SK-N-SH treated with all-trans-retinoic acid at 6 μM for 48 hours (cell line): Measurements from ENCODE around the gene MIB2.

Experiments used
- ATAC-seq: fragments of 200-7000 bp; cut with Tn5 transposase; 3 replicates; pipeline ENCODE4 v1.9.1; 2020; ENCODE audit warnings: mild to moderate bottlenecking, moderate library complexity
- ARNTL ChIP-seq: fragments of 450-650 bp; formaldehyde crosslinking; IDR thresholded peaks from 2 replicates; pipeline ENCODE4 v1.5.0; 2020; ENCODE audit warnings: low read depth, mild to moderate bottlenecking, moderate library complexity, borderline replicate concordance
- BACH2 ChIP-seq: fragments of 250-450 bp; sonication (Bioruptor Pico); IDR thresholded peaks from 2 replicates; pipeline ENCODE4 v1.9.0; 2021; ENCODE audit warnings: mild to moderate bottlenecking, borderline replicate concordance
- CREB5 ChIP-seq: fragments of 250-450 bp; sonication (Bioruptor Pico); IDR thresholded peaks from 2 replicates; pipeline ENCODE4 v1.5.1; 2020; ENCODE audit warnings: low read depth, mild to moderate bottlenecking, moderate library complexity
- CSDC2 ChIP-seq: fragments of 250-450 bp; sonication (Bioruptor Pico); IDR thresholded peaks from 2 replicates; pipeline ENCODE4 v1.5.0; 2020; ENCODE audit warnings: mild to moderate bottlenecking, moderate library complexity
- CSRNP3 ChIP-seq: fragments of 250-450 bp; sonication (Bioruptor Pico); IDR thresholded peaks from 2 replicates; pipeline ENCODE4 v1.5.1; 2021; ENCODE audit warnings: mild to moderate bottlenecking, moderate library complexity
- ESRRG ChIP-seq: fragments of 250-450 bp; sonication (Bioruptor Pico); IDR thresholded peaks from 2 replicates; pipeline ENCODE4 v1.6.1; 2021; ENCODE audit warnings: mild to moderate bottlenecking
- GLIS3 ChIP-seq: fragments of 250-450 bp; sonication (Bioruptor Pico); IDR thresholded peaks from 2 replicates; pipeline ENCODE4 v1.5.0; 2020; ENCODE audit warnings: mild to moderate bottlenecking, moderate library complexity
- ISL1 ChIP-seq: fragments of 250-450 bp; sonication (Bioruptor Pico); IDR thresholded peaks from 2 replicates; pipeline ENCODE4 v2.1.2; 2022; ENCODE audit warnings: mild to moderate bottlenecking, moderate library complexity
- OSR1 ChIP-seq: fragments of 250-450 bp; sonication (Bioruptor Pico); IDR thresholded peaks from 2 replicates; pipeline ENCODE4 v1.8.0; 2022; ENCODE audit warnings: moderate library complexity, mild to moderate bottlenecking, inconsistent platforms
- PATZ1 ChIP-seq: fragments of 250-450 bp; sonication (Bioruptor Pico); IDR thresholded peaks from 2 replicates; pipeline ENCODE4 v1.8.0; 2020; ENCODE audit warnings: mild to moderate bottlenecking, moderate library complexity, borderline replicate concordance
- POU6F1 ChIP-seq: fragments of 250-450 bp; sonication (Bioruptor Pico); IDR thresholded peaks from 2 replicates; pipeline ENCODE4 v1.8.0; 2021; ENCODE audit warnings: low read depth, mild to moderate bottlenecking, moderate library complexity, borderline replicate concordance
- RARB ChIP-seq: fragments of 250-450 bp; sonication (Bioruptor Pico); IDR thresholded peaks from 2 replicates; pipeline ENCODE4 v1.8.0; 2021; ENCODE audit warnings: mild to moderate bottlenecking, moderate library complexity
- TCF4 ChIP-seq: fragments of 250-450 bp; sonication (Bioruptor Pico); IDR thresholded peaks from 2 replicates; pipeline ENCODE4 v1.8.0; 2021; ENCODE audit warnings: mild to moderate bottlenecking, moderate library complexity, borderline replicate concordance
- TOX ChIP-seq: fragments of 250-450 bp; sonication (Bioruptor Pico); IDR thresholded peaks from 2 replicates; pipeline ENCODE4 v1.8.0; 2021; ENCODE audit warnings: mild to moderate bottlenecking, moderate library complexity, borderline replicate concordance
- TSHZ2 ChIP-seq: fragments of 250-450 bp; sonication (Bioruptor Pico); IDR thresholded peaks from 2 replicates; pipeline ENCODE4 v1.5.0; 2020; ENCODE audit warnings: mild to moderate bottlenecking, moderate library complexity
- ZC3H10 ChIP-seq: fragments of 250-450 bp; sonication (Bioruptor Pico); IDR thresholded peaks from 2 replicates; pipeline ENCODE4 v1.5.1; 2021; ENCODE audit warnings: mild to moderate bottlenecking, moderate library complexity
- ZFP3 ChIP-seq: fragments of 250-450 bp; sonication (Bioruptor Pico); IDR thresholded peaks from 2 replicates; pipeline ENCODE4 v1.5.0; 2020; ENCODE audit warnings: mild to moderate bottlenecking, moderate library complexity
- ZFP30 ChIP-seq: fragments of 450-650 bp; formaldehyde crosslinking; IDR thresholded peaks from 2 replicates; pipeline ENCODE4 v1.5.0; 2022; ENCODE audit warnings: mild to moderate bottlenecking, moderate library complexity
- ZNF565 ChIP-seq: fragments of 450-650 bp; formaldehyde crosslinking; conservative IDR thresholded peaks from 2 replicates; pipeline ENCODE4 v1.5.0; 2020; ENCODE audit warnings: low read depth, mild to moderate bottlenecking, moderate library complexity
- ZNF70 ChIP-seq: fragments of 450-650 bp; formaldehyde crosslinking; IDR thresholded peaks from 2 replicates; pipeline ENCODE4 v1.5.0; 2020; ENCODE audit warnings: mild to moderate bottlenecking, moderate library complexity
- ZNF8 ChIP-seq: fragments of 450-650 bp; formaldehyde crosslinking; IDR thresholded peaks from 2 replicates; pipeline ENCODE4 v1.5.0; 2020; ENCODE audit warnings: mild to moderate bottlenecking, moderate library complexity

Gene MIB2

GRCh38 chr1:1629430-1630190 lies 14.3 kb downstream of the MIB2 start:
- no peak for ATAC-seq
- TF ChIP-seq GLIS3 (CRISPR knock-in tag) (no peak), ARNTL (CRISPR knock-in tag) (no peak), ZNF70 (CRISPR knock-in tag) (no peak), ESRRG (no peak), CSDC2 (CRISPR knock-in tag) (no peak), PATZ1 (CRISPR knock-in tag) (no peak), ZNF565 (CRISPR knock-in tag) (no peak), ZFP30 (no peak), ISL1 (CRISPR knock-in tag) (no peak), ZNF8 (CRISPR knock-in tag) (no peak), RARB (CRISPR knock-in tag) (no peak), BACH2 (CRISPR knock-in tag) (no peak), TOX (CRISPR knock-in tag) (no peak), CREB5 (CRISPR knock-in tag) (no peak), TSHZ2 (CRISPR knock-in tag) (no peak), CSRNP3 (CRISPR knock-in tag) (no peak), OSR1 (CRISPR knock-in tag) (no peak), ZC3H10 (CRISPR knock-in tag) (no peak), TCF4 (CRISPR knock-in tag) (no peak), POU6F1 (CRISPR knock-in tag) (no peak)

- no peak for TF ChIP-seq ZFP3
- TF ChIP-seq, all 23 proteins: peak for 0
- no peak for ATAC-seq
Measured at GRCh38 chr1:1630191-1630964, 15.1 kb downstream of the MIB2 start.
